H1 (cell line): ENCODE results near the gene ASB7. TPM values are rescaled to one million over a fixed set of nuclear protein-coding genes. Genes with fewer than 3 reads are reported as not detected.

Experiments used
- ATF3 ChIP-seq: IDR thresholded peaks from 2 replicates; pipeline ENCODE4 v1.6.1; 2011; ENCODE audit warnings: low read depth, mild to moderate bottlenecking, low read length; ENCODE audit not compliant: insufficient read depth
- BACH1 ChIP-seq: IDR thresholded peaks from 2 replicates; pipeline ENCODE4 v1.6.1; 2012; ENCODE audit warnings: low read length, improper control_type of control experiment
- CHD2 ChIP-seq: IDR thresholded peaks from 2 replicates; pipeline ENCODE4 v1.6.1; 2012; ENCODE audit warnings: low read length, improper control_type of control experiment
- CTCF ChIP-seq, 3 experiments: IDR thresholded peaks; 1 replicate in 2 of 3; 2 replicates in 1 of 3; pipeline versions ENCODE4 v1.5.1 to v1.6.1; 2011; ENCODE audit warnings: low read length in 3 of 3, mild to moderate bottlenecking in 3 of 3, inconsistent platforms in 2 of 3, low read depth in 1 of 3, moderate library complexity in 1 of 3; ENCODE audit not compliant: insufficient read depth in 1 of 3; ENCODE audit errors: control extremely low read depth in 1 of 3
- KDM4A ChIP-seq: IDR thresholded peaks from one replicate; pipeline ENCODE4 v1.7.1; 2012; ENCODE audit warnings: low read depth, mild to moderate bottlenecking, moderate library complexity, low read length, inconsistent platforms; ENCODE audit not compliant: severe bottlenecking
- POU5F1 ChIP-seq: IDR thresholded peaks from 2 replicates; pipeline ENCODE4 v1.6.1; 2011; ENCODE audit warnings: low read depth, mild to moderate bottlenecking, low read length, moderate library complexity
- SUZ12 ChIP-seq: fragments of 200-600 bp; sonication (generic); IDR thresholded peaks from 2 replicates; pipeline ENCODE4 v1.6.1; 2012; ENCODE audit warnings: mild to moderate bottlenecking, inconsistent platforms, low read length, moderate library complexity, mixed read lengths
- USF2 ChIP-seq: IDR thresholded peaks from 2 replicates; pipeline ENCODE4 v1.6.1; 2011; ENCODE audit warnings: low read length, improper control_type of control experiment
- polyA plus RNA-seq, 7 experiments: library from polyadenylated mRNA; depleted of rRNA in 3 of 7; stranded (reverse) in 5 of 7; unstranded in 2 of 7; fragments of >200 nt in 5 of 7; fragments of 200-250 nt in 2 of 7; gene quantifications; 1 replicate in 5 of 7; 2 replicates in 1 of 7; 4 replicates in 1 of 7; pipeline versions ENCODE4 v1.2.1 to v1.2.3, GENCODE V29; 2011 to 2013; ENCODE audit warnings: missing spikeins in 2 of 7, mixed read lengths in 2 of 7
- total RNA-seq: library from RNA; stranded (reverse); fragmentation: NEBNext Ultra II Directional; extraction: Animal tissue kit (Norgen Biotek cat#: 25700); gene quantifications from 2 replicates; pipeline ENCODE4 v1.2.1, GENCODE V29; 2021

ASB7 gene
- total and polyA plus RNA-seq, 2 of the 8 experiments (the other 6 are each of a cell fraction or from before 2014, with no cell fraction given): 5.2 to 12.8 TPM

GRCh38 chr15:100559330-100559729 is 43.1 kb upstream of the ASB7 start (continued):
- TF ChIP-seq ATF3 (no peak), POU5F1 (no peak), CHD2 (no peak), BACH1 (no peak), KDM4A (no peak), USF2 (no peak), CTCF (IDR thresholded peaks at IDR 0.05; ENCODE audit: control extremely low read depth in 1 of 3, insufficient read depth in 1 of 3, low read depth in 1 of 3, low read length in 3 of 3) (no peak), SUZ12 (no peak)
